ENCODE results near the gene WNT8A. TPM values are rescaled to one million over a fixed set of nuclear protein-coding genes. Genes with fewer than 3 reads are reported as not detected.
A peak's percentile ranks its signal among the peaks of the same experiment; 100 is the strongest.

The WNT8A gene
- total RNA-seq, 1 experiment from 2014 or later, result not detected

DNA sequence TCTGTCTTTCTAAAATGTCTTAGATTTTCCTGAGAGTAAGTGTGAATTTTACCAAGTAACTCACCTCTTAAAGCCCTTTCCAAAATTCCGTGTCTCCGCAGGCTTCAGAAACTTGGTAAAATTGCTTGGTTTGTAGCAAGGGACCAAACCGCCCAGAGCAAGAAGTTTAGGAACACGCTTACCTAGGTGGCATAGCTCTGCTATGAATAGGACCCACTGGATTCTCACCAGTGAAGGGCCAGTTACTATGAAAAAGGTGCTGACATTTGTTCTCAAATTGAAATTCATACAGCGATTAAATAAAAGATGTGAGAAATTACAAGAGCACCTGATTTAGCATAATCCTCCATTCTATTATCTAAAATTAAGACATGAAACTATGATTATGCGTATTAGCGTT is 48.7 kb downstream of the WNT8A start:
- Histone ChIP-seq H3K4me3 (ENCODE audit: low read depth in 2 of 2, low read length in 2 of 2) (peak overlapping the region; percentile 44 to 64), H3K27me3 (ENCODE audit: control insufficient read depth, insufficient read depth, low read length) (no peaks in the 10 kb centered on the region), H3K27ac (ENCODE audit: low read length) (no peak overlapping the region), H3K36me3 (ENCODE audit: control insufficient read depth, insufficient read depth, low read length) (no peaks in the 10 kb centered on the region), H3K4me1 (ENCODE audit: control insufficient read depth, insufficient read depth, low read length) (peaks cover 4% of the 10 kb centered on the region; the same call in 1 of the 2 replicates), H3K9me3 (ENCODE audit: control insufficient read depth, insufficient read depth, low read depth, low read length) (no peaks in the 10 kb centered on the region)
- TF ChIP-seq CTCF (IDR thresholded peaks at IDR 0.05) (no peak), POLR2AphosphoS5 (IDR thresholded peaks at IDR 0.05; ENCODE audit: low read depth, low read length) (no peak), SIN3A (IDR thresholded peaks at IDR 0.05; ENCODE audit: borderline replicate concordance, insufficient read depth, low read depth, low read length) (no peak), TCF7L2 (IDR thresholded peaks at IDR 0.05; ENCODE audit: low read depth, low read length) (no peak)
- TF ChIP-seq, protein P1, sequence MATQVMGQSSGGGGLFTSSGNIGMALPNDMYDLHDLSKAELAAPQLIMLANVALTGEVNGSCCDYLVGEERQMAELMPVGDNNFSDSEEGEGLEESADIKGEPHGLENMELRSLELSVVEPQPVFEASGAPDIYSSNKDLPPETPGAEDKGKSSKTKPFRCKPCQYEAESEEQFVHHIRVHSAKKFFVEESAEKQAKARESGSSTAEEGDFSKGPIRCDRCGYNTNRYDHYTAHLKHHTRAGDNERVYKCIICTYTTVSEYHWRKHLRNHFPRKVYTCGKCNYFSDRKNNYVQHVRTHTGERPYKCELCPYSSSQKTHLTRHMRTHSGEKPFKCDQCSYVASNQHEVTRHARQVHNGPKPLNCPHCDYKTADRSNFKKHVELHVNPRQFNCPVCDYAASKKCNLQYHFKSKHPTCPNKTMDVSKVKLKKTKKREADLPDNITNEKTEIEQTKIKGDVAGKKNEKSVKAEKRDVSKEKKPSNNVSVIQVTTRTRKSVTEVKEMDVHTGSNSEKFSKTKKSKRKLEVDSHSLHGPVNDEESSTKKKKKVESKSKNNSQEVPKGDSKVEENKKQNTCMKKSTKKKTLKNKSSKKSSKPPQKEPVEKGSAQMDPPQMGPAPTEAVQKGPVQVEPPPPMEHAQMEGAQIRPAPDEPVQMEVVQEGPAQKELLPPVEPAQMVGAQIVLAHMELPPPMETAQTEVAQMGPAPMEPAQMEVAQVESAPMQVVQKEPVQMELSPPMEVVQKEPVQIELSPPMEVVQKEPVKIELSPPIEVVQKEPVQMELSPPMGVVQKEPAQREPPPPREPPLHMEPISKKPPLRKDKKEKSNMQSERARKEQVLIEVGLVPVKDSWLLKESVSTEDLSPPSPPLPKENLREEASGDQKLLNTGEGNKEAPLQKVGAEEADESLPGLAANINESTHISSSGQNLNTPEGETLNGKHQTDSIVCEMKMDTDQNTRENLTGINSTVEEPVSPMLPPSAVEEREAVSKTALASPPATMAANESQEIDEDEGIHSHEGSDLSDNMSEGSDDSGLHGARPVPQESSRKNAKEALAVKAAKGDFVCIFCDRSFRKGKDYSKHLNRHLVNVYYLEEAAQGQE (IDR thresholded peaks at IDR 0.05; ENCODE audit: insufficient read depth in 1 of 2, low read depth in 2 of 2, low read length in 1 of 2), result no peak
- no TSS peak for BruUV-seq (replicated peaks)
- no peak for ATAC-seq
- ChIA-PET POLR2A (no interaction called here), CTCF (interaction anchor here (0.6 to 2.4 kb wide), 15 partner anchors 11 to 506 kb away, joined by 3 to 19 read pairs (median 4); partner anchors contain the start of gene FAM13B)
- in situ Hi-C loops (cut with HindIII; ENCODE audit: low pct_unique_long_range_greater_than_20kb, low sequenced_read_pairs), result no loop called here
- no peak for DNase-seq (ENCODE audit: low read depth, low spot score)
- intact Hi-C loops (cut with micrococcal nuclease; ENCODE audit: unreplicated experiment), result no loop called here

- Histone ChIP-seq H3K4me3 (ENCODE audit: low read depth in 2 of 2, low read length in 2 of 2) (peak within 1 kb of the TSS; percentile 65 to 77), H3K27ac (ENCODE audit: low read length) (no peak within 1 kb of the TSS)
Observed at GRCh38 chr5:138138949-138139780, 55.3 kb downstream of the WNT8A start, which contains the start of gene NME5. NME5 (minus strand) TSS chr5:138139428; CDS start chr5:138138780, 648 bp downstream.

More at GRCh38 chr5:138138949-138139780, 55.3 kb downstream of the WNT8A start, which contains the start of gene NME5:
- DNase-seq (ENCODE audit: low read depth, low spot score), result no peak
- intact Hi-C loops (cut with micrococcal nuclease; ENCODE audit: unreplicated experiment), result no loop called here
- Histone ChIP-seq H3K27me3 (ENCODE audit: control insufficient read depth, insufficient read depth, low read length) (no peaks in the 10 kb centered on the region), H3K36me3 (ENCODE audit: control insufficient read depth, insufficient read depth, low read length) (no peaks in the 10 kb centered on the region), H3K4me1 (ENCODE audit: control insufficient read depth, insufficient read depth, low read length) (peaks cover 4% of the 10 kb centered on the region; the same call in 1 of the 2 replicates), H3K9me3 (ENCODE audit: control insufficient read depth, insufficient read depth, low read depth, low read length) (no peaks in the 10 kb centered on the region)
- ATAC-seq, result peak; percentile 96
- in situ Hi-C loops (cut with HindIII; ENCODE audit: low pct_unique_long_range_greater_than_20kb, low sequenced_read_pairs), result no loop called here
- ChIA-PET POLR2A (no interaction called here), CTCF (no interaction called here)
- peak; percentile 79; the same call in 1 of the 2 replicates for TF ChIP-seq SIN3A (IDR thresholded peaks at IDR 0.05; ENCODE audit: borderline replicate concordance, insufficient read depth, low read depth, low read length)
- TF ChIP-seq CTCF (IDR thresholded peaks at IDR 0.05), result no peak
- no TSS peak for BruUV-seq (replicated peaks)
